K562 (cell line): ENCODE data around the gene CD84. TPM values are rescaled to one million over a fixed set of nuclear protein-coding genes. Genes with fewer than 3 reads are reported as not detected.

Experiments
- ATAC-seq: fragments of 200-7000 bp; cut with Tn5 transposase; 3 replicates; pipeline ENCODE4 v1.9.1; 2020; ENCODE audit warnings: moderate library complexity
- BruUV-seq: library from RNA; stranded (reverse); fragments of 400-500 nt; replicated peaks from 2 replicates; lab custom pipeline; 2021; lab: Mats Ljungman, UMichigan
- CTCF ChIA-PET: fragments of 300-600 bp; formaldehyde crosslinking; extraction: SDS; loops from one replicate; lab custom pipeline; 2021; ENCODE audit warnings: low intra/inter-chr PET ratio; lab: Yijun Ruan, JAX
- POLR2A ChIA-PET: fragments of 300-600, 350-650 bp; sonication (Branson Sonifier 250); formaldehyde crosslinking; extraction: SDS; loops from one replicate; lab custom pipeline; 2021; ENCODE audit warnings: antibody characterized with exemption, inconsistent platforms; lab: Yijun Ruan, JAX
- DNase-seq, 4 experiments: peaks; one replicate each; pipeline versions ENCODE4 v3.0.0 to v3.0.0-alpha.2; 2011 to 2018; ENCODE audit warnings: low spot score in 3 of 4, mixed read lengths in 3 of 4; ENCODE audit errors: extremely low read depth in 1 of 4
- FAIRE-seq: peaks from 2 replicates; lab custom pipeline; 2011; peaks lifted over from hg19 to GRCh38; lab: Jason Lieb, UNC
- H2AFZ ChIP-seq: 2 replicates; pipeline ENCODE4 v1.6.0; 2011; ENCODE audit warnings: low read depth, low read length, control low read depth, inconsistent platforms
- H3K27ac ChIP-seq: fragments of 200-600 bp; 3 replicates; pipeline ENCODE4 v1.8.0; 2011; ENCODE audit warnings: low read depth, mild to moderate bottlenecking, control low read depth, inconsistent platforms, low read length, moderate library complexity, mixed read lengths; ENCODE audit errors: extremely low read depth
- H3K27me3 ChIP-seq, 2 experiments: fragments of 300-600 bp in 1 of 2; 2 replicates in 1 of 2; 3 replicates in 1 of 2; pipeline versions ENCODE4 v1.6.0 to v1.8.0; 2011; ENCODE audit warnings: inconsistent platforms in 2 of 2, low read length in 2 of 2, mild to moderate bottlenecking in 1 of 2, mixed read lengths in 1 of 2, moderate library complexity in 1 of 2; ENCODE audit not compliant: control insufficient read depth in 2 of 2, insufficient read depth in 2 of 2
- H3K36me3 ChIP-seq: fragments of 300-600 bp; 3 replicates; pipeline ENCODE4 v1.8.0; 2011; ENCODE audit warnings: mild to moderate bottlenecking, low read length, inconsistent platforms; ENCODE audit not compliant: control insufficient read depth, insufficient read depth
- H3K4me1 ChIP-seq, 2 experiments: fragments of 200-600 bp in 1 of 2; replicated peaks in 1 of 2; 2 replicates in 1 of 2; 3 replicates in 1 of 2; pipeline versions ENCODE4 v1.5.1 to v1.8.0; 2011; ENCODE audit warnings: inconsistent platforms in 2 of 2, low read length in 2 of 2, mild to moderate bottlenecking in 1 of 2, mixed read lengths in 1 of 2, moderate library complexity in 1 of 2; ENCODE audit not compliant: control insufficient read depth in 2 of 2, insufficient read depth in 2 of 2
- H3K4me2 ChIP-seq: 2 replicates; pipeline ENCODE4 v1.6.1; 2011; ENCODE audit warnings: low read length, control low read depth, inconsistent platforms, mixed read lengths; ENCODE audit not compliant: insufficient read depth
- H3K4me3 ChIP-seq: fragments of 200-600 bp; sonication (generic), shearing (Covaris generic); 2 replicates; pipeline ENCODE4 v1.5.1; 2016; ENCODE audit warnings: control low read depth, inconsistent platforms
- H3K79me2 ChIP-seq: fragments of 200-600 bp; 3 replicates; pipeline ENCODE4 v1.8.0; 2011; ENCODE audit warnings: low read length, inconsistent platforms; ENCODE audit not compliant: control insufficient read depth, insufficient read depth
- H3K9ac ChIP-seq, 2 experiments: 2 replicates each; pipeline versions ENCODE4 v1.6.0 to v1.6.1; 2011; ENCODE audit warnings: low read depth in 2 of 2, low read length in 2 of 2, control low read depth in 1 of 2, inconsistent platforms in 1 of 2, mild to moderate bottlenecking in 1 of 2, mixed read lengths in 1 of 2; ENCODE audit not compliant: insufficient read depth in 1 of 2
- H3K9me1 ChIP-seq: one replicate; pipeline ENCODE4 v1.6.0; 2011; ENCODE audit warnings: inconsistent platforms, mild to moderate bottlenecking, low read length, moderate library complexity; ENCODE audit not compliant: control insufficient read depth, insufficient read depth
- H3K9me3 ChIP-seq: replicated peaks from 2 replicates; pipeline ENCODE4 v1.5.1; 2011; ENCODE audit warnings: low read depth, low read length, inconsistent platforms; ENCODE audit not compliant: control insufficient read depth, insufficient read depth
- H4K20me1 ChIP-seq: replicated peaks from 2 replicates; pipeline ENCODE4 v1.6.1; 2011; ENCODE audit warnings: low read length, inconsistent platforms, mixed read lengths; ENCODE audit not compliant: control insufficient read depth, insufficient read depth
- BCOR ChIP-seq: fragments of 450-650 bp; IDR thresholded peaks from 2 replicates; pipeline ENCODE4 v1.6.1; 2016
- BDP1 ChIP-seq: IDR thresholded peaks from 3 replicates; pipeline ENCODE4 v1.6.1; 2011; ENCODE audit not compliant: insufficient read length, insufficient read depth
- FUS ChIP-seq: fragments of 200-400 bp; formaldehyde crosslinking; optimal IDR thresholded peaks from 2 replicates; pipeline ENCODE3; 2017; ENCODE audit warnings: low read depth, low read length
- HNRNPL ChIP-seq: fragments of 200-400 bp; formaldehyde crosslinking; IDR thresholded peaks from 2 replicates; pipeline ENCODE4 v1.6.1; 2017; ENCODE audit warnings: low read depth, mild to moderate bottlenecking, low read length
- ID3 ChIP-seq, 2 experiments: fragments of 250-450 bp in 1 of 2; fragments of 450-650 bp in 1 of 2; sonication (Bioruptor Pico) in 1 of 2; IDR thresholded peaks; 2 replicates each; pipeline versions ENCODE4 v1.6.1 to v1.8.0; 2016 to 2021; ENCODE audit warnings: mild to moderate bottlenecking in 2 of 2, moderate library complexity in 2 of 2, missing compliant biosample characterization in 1 of 2, missing genetic modification characterization in 1 of 2
- LEF1 ChIP-seq: fragments of 450-650 bp; IDR thresholded peaks from 2 replicates; pipeline ENCODE4 v1.6.1; 2016; ENCODE audit warnings: mild to moderate bottlenecking
- MAFK ChIP-seq: IDR thresholded peaks from 2 replicates; pipeline ENCODE4 v1.6.1; 2011; ENCODE audit warnings: low read length, improper control_type of control experiment
- MITF ChIP-seq: IDR thresholded peaks from 2 replicates; pipeline ENCODE4 v1.6.1; 2014; ENCODE audit warnings: antibody characterized with exemption
- SMARCA4 ChIP-seq: fragments of 450-650 bp; IDR thresholded peaks from 2 replicates; pipeline ENCODE4 v1.6.1; 2016
- SNRNP70 ChIP-seq: fragments of 200-400 bp; formaldehyde crosslinking; optimal IDR thresholded peaks from 2 replicates; pipeline ENCODE3; 2017; ENCODE audit warnings: low read depth, low read length
- TEAD4 ChIP-seq, 2 experiments: sonication (generic) in 1 of 2; formaldehyde crosslinking in 1 of 2; IDR thresholded peaks; 2 replicates each; pipeline versions ENCODE4 v1.6.1 to v1.8.0; 2012 to 2022; ENCODE audit warnings: borderline replicate concordance in 1 of 2, inconsistent platforms in 1 of 2, low read length in 1 of 2, mild to moderate bottlenecking in 1 of 2, missing genetic modification reagents in 1 of 2
- USF2 ChIP-seq: sonication (generic); formaldehyde crosslinking; IDR thresholded peaks from 2 replicates; pipeline ENCODE4 v1.5.0; 2020; ENCODE audit warnings: missing genetic modification reagents
- ZBTB43 ChIP-seq: sonication (generic); formaldehyde crosslinking; IDR thresholded peaks from 2 replicates; pipeline ENCODE4 v1.8.0; 2023; ENCODE audit warnings: mild to moderate bottlenecking, missing genetic modification reagents
- ZC3H11A ChIP-seq: IDR thresholded peaks from 2 replicates; pipeline ENCODE4 v1.6.1; 2012; ENCODE audit warnings: low read depth, low read length, improper control_type of control experiment
- ZNF175 ChIP-seq: fragments of 200-800 bp; sonication (Bioruptor generic); IDR thresholded peaks from 2 replicates; pipeline ENCODE4 v1.6.1; 2016; ENCODE audit warnings: low read depth, mild to moderate bottlenecking, missing genetic modification characterization, missing compliant biosample characterization
- ZNF197 ChIP-seq: fragments of 200-800 bp; sonication (Bioruptor generic); IDR thresholded peaks from 2 replicates; pipeline ENCODE4 v1.6.1; 2016; ENCODE audit warnings: low read depth, missing genetic modification characterization, missing compliant biosample characterization
- ZNF23 ChIP-seq: fragments of 250-450 bp; sonication (Bioruptor Pico); IDR thresholded peaks from 2 replicates; pipeline ENCODE4 v1.4.0; 2020; ENCODE audit warnings: mild to moderate bottlenecking
- WGBS: fragments of 100-300 bp; shearing (Covaris generic); methylation state at CpG from one replicate; pipeline ENCODE4 v1.1.6; 2016; ENCODE audit warnings: low coverage, mixed read lengths; ENCODE audit not compliant: insufficient coverage; ENCODE audit errors: missing lambda C conversion rate; 5-methylcytosine and 5-hydroxymethylcytosine counted together
- in situ Hi-C: fragments of 300-500 bp; cut with MboI; formaldehyde crosslinking; loops from 4 replicates; pipeline ENCODE4 v1.15.0; 2018; ENCODE audit warnings: inconsistent platforms, mixed read lengths
- intact Hi-C: fragments of 100-400 bp; cut with micrococcal nuclease; formaldehyde crosslinking; loops from 2 replicates; pipeline ENCODE4 v1.14.2; 2022
- polyA plus RNA-seq, 8 experiments: library from polyadenylated mRNA; depleted of rRNA in 4 of 8; stranded (reverse) in 5 of 8; unstranded in 3 of 8; fragments of >200 nt; fragmentation: Nextera tagmentation in 2 of 8; fragmentation: Illumina TruSeq in 1 of 8; extraction: Ambion mirVana in 2 of 8; extraction: Trizol in 1 of 8; gene quantifications; 2 replicates each; pipeline versions ENCODE4 v1.2.1 to v1.2.3, GENCODE V29; 2011 to 2014; ENCODE audit warnings: inconsistent platforms in 1 of 8, missing spikeins in 1 of 8
- total RNA-seq, 7 experiments: library from RNA; depleted of rRNA in 6 of 7; stranded (reverse); fragments of >200 nt in 6 of 7; fragmentation: Illumina TruSeq in 2 of 7; extraction: Trizol in 2 of 7; gene quantifications; 2 replicates each; pipeline versions ENCODE4 v1.2.1 to v1.2.3, GENCODE V29; 2011 to 2021; ENCODE audit warnings: low replicate concordance in 1 of 7

CD84 gene
- total and polyA plus RNA-seq, 9 of the 15 experiments (the other 6 are each of a cell fraction or from before 2014, with no cell fraction given), result 0.82 to 6.8 (median 2.0) TPM

GRCh38 chr1:160541622-160542302, 37.5 kb downstream of the CD84 start:
- CTCF ChIA-PET, result no interaction called here
- TF ChIP-seq ZNF197 (CRISPR knock-in tag) (peak; percentile 80; the same call in 1 of the 2 replicates), ZBTB43 (CRISPR knock-in tag) (no peak), USF2 (CRISPR knock-in tag) (no peak), ZNF23 (CRISPR knock-in tag) (no peak), SNRNP70 (no peak), ID3 (CRISPR knock-in tag; IDR thresholded peaks at IDR 0.05) (no peak), ID3 (tag; IDR thresholded peaks at IDR 0.05) (no peak; the same call in 1 of the 2 replicates), LEF1 (no peak), BCOR (no peak), TEAD4 (IDR thresholded peaks at IDR 0.05; ENCODE audit: low read length) (peak; percentile 9; the same call in 1 of the 2 replicates), TEAD4 (CRISPR knock-in tag; IDR thresholded peaks at IDR 0.05; ENCODE audit: borderline replicate concordance) (no peak), MAFK (no peak), SMARCA4 (no peak), BDP1 (no peak), ZNF175 (CRISPR knock-in tag) (no peak), HNRNPL (no peak), ZC3H11A (no peak), FUS (no peak), MITF (no peak)

More at GRCh38 chr1:160541622-160542302, 37.5 kb downstream of the CD84 start:
- Histone ChIP-seq H3K79me2 (no peaks in the 10 kb centered on the region), H3K36me3 (no peaks in the 10 kb centered on the region; the same call in 1 of the 3 replicates), H3K9me3 (peaks cover 16% of the 10 kb centered on the region), H2AFZ (peak overlapping the region; percentile 81), H3K27ac (peak overlapping the region; percentile 93), H4K20me1 (no peaks in the 10 kb centered on the region), H3K9ac (peak overlapping the region in 1 of 2 experiments; percentile 75; a peak in 2 of 4 replicates), H3K4me2 (peak overlapping the region; percentile 29; the same call in 1 of the 2 replicates), H3K9me1 (no peaks in the 10 kb centered on the region), H3K4me1 (peaks cover 28 to 55% of the 10 kb centered on the region in 2 experiments), H3K4me3 (no peak overlapping the region), H3K27me3 (no peaks in the 10 kb centered on the region)
- FAIRE-seq (no peak), ATAC-seq (no peak), DNase-seq (peak in 1 of 4 experiments; percentile 33)
- no TSS peak for BruUV-seq
- 0% methylated on average over 1 of the region's 1 CpG for WGBS
- intact Hi-C loops (loop anchor here (2.0 to 5.0 kb wide), 3 partner anchors 44 to 126 kb away; no protein-coding TSS in a partner anchor), in situ Hi-C loops (no loop called here)
- POLR2A ChIA-PET, result interaction anchor here (2.0 to 2.8 kb wide), 2 partner anchors 8 to 17 kb away, joined by 12 to 18 read pairs; no protein-coding TSS in a partner anchor
